ENCODE results near the gene INSR. TPM values are rescaled to one million over a fixed set of nuclear protein-coding genes. Genes with fewer than 3 reads are reported as not detected.
"Not testable (repeated sequence)": the region's sequence is repeated elsewhere in the genome, so short reads cannot be mapped to it uniquely, and the experiment has no call there.

Gene INSR
- total RNA-seq, 1 donor, result 44.2 TPM

- Histone ChIP-seq H3K4me2 (ENCODE audit: insufficient read depth, low read length) (no peak overlapping the region), H3K27ac (ENCODE audit: low read depth, low read length) (no peak overlapping the region), H2AFZ (ENCODE audit: low read length) (no peak overlapping the region), H3K4me1 (ENCODE audit: insufficient read depth, low read length) (no peaks in the 10 kb centered on the region), H3K27me3 (ENCODE audit: insufficient read depth, low read length) (peaks cover 3% of the 10 kb centered on the region), H3K4me3 (ENCODE audit: insufficient read depth, low read length) (no peak overlapping the region), H3K9me3 (ENCODE audit: low read depth, low read length) (no peaks in the 10 kb centered on the region), H3K36me3 (ENCODE audit: insufficient read depth, low read length) (no peaks in the 10 kb centered on the region), H3K79me2 (ENCODE audit: insufficient read depth, low read length) (no peaks in the 10 kb centered on the region), H4K20me1 (ENCODE audit: insufficient read depth, low read length) (peaks cover 15% of the 10 kb centered on the region)
- no peak for TF ChIP-seq CTCF (IDR thresholded peaks at IDR 0.05; ENCODE audit: extremely low read depth, low read depth, low read length)
- no peak for DNase-seq (ENCODE audit: insufficient read length, low spot score, missing footprints)
These were observed 64.5 kb downstream of the INSR start for GRCh38 chr19:7229735-7230134.

GRCh38 chr19:7228935-7229541 lies 65.2 kb downstream of the INSR start:
- Histone ChIP-seq H3K27ac (ENCODE audit: low read depth, low read length) (no peak overlapping the region), H3K79me2 (ENCODE audit: insufficient read depth, low read length) (no peaks in the 10 kb centered on the region), H3K36me3 (ENCODE audit: insufficient read depth, low read length) (no peaks in the 10 kb centered on the region), H3K4me1 (ENCODE audit: insufficient read depth, low read length) (no peaks in the 10 kb centered on the region), H4K20me1 (ENCODE audit: insufficient read depth, low read length) (peaks cover 16% of the 10 kb centered on the region), H3K27me3 (ENCODE audit: insufficient read depth, low read length) (peaks cover 3% of the 10 kb centered on the region), H3K9me3 (ENCODE audit: low read depth, low read length) (no peaks in the 10 kb centered on the region), H2AFZ (ENCODE audit: low read length) (no peak overlapping the region), H3K4me2 (ENCODE audit: insufficient read depth, low read length) (no peak overlapping the region), H3K4me3 (ENCODE audit: insufficient read depth, low read length) (no peak overlapping the region)
- no peak for TF ChIP-seq CTCF (IDR thresholded peaks at IDR 0.05; ENCODE audit: extremely low read depth, low read depth, low read length)
- no peak for DNase-seq (ENCODE audit: insufficient read length, low spot score, missing footprints)

- Histone ChIP-seq H3K4me3 (ENCODE audit: insufficient read depth, low read length) (no peak overlapping the region), H4K20me1 (ENCODE audit: insufficient read depth, low read length) (peaks cover 21% of the 10 kb centered on the region)
These were observed 66.5 kb downstream of the INSR start for GRCh38 chr19:7227735-7228134.

GRCh38 chr19:7227149-7227548 lies 67.1 kb downstream of the INSR start:
- peaks cover 23% of the 10 kb centered on the region for H4K20me1 ChIP-seq (ENCODE audit: insufficient read depth, low read length)
- H3K27me3 ChIP-seq (ENCODE audit: insufficient read depth, low read length); H2AFZ ChIP-seq (ENCODE audit: low read length); H3K4me3 ChIP-seq (ENCODE audit: insufficient read depth, low read length); H3K27ac ChIP-seq (ENCODE audit: low read depth, low read length); H3K79me2 ChIP-seq (ENCODE audit: insufficient read depth, low read length); H3K36me3 ChIP-seq (ENCODE audit: insufficient read depth, low read length); H3K9me3 ChIP-seq (ENCODE audit: low read depth, low read length); H3K4me2 ChIP-seq (ENCODE audit: insufficient read depth, low read length); DNase-seq (ENCODE audit: insufficient read length, low spot score, missing footprints); H3K4me1 ChIP-seq (ENCODE audit: insufficient read depth, low read length): not testable (repeated sequence)

More at GRCh38 chr19:7227735-7228134, 66.5 kb downstream of the INSR start:
- Histone ChIP-seq H3K9me3 (ENCODE audit: low read depth, low read length) (no peaks in the 10 kb centered on the region), H3K4me1 (ENCODE audit: insufficient read depth, low read length) (no peaks in the 10 kb centered on the region), H3K27ac (ENCODE audit: low read depth, low read length) (no peak overlapping the region), H3K79me2 (ENCODE audit: insufficient read depth, low read length) (no peaks in the 10 kb centered on the region), H3K4me2 (ENCODE audit: insufficient read depth, low read length) (no peak overlapping the region), H2AFZ (ENCODE audit: low read length) (no peak overlapping the region), H3K27me3 (ENCODE audit: insufficient read depth, low read length) (peaks cover 3% of the 10 kb centered on the region), H3K36me3 (ENCODE audit: insufficient read depth, low read length) (no peaks in the 10 kb centered on the region)
- TF ChIP-seq CTCF (IDR thresholded peaks at IDR 0.05; ENCODE audit: extremely low read depth, low read depth, low read length), result no peak
- DNase-seq (ENCODE audit: insufficient read length, low spot score, missing footprints), result no peak
